ENCODE data around the gene OR4F15.

The OR4F15 gene

GRCh38 chr15:101804941-101805340 is 7.1 kb upstream of the OR4F15 start:
- DNase-seq, result no peak

GRCh38 chr15:101805605-101806345 is 6.2 kb upstream of the OR4F15 start:
- DNase-seq, result no peak

GRCh38 chr15:101807345-101807945 is 4.6 kb upstream of the OR4F15 start:
- no peak for DNase-seq

GRCh38 chr15:101808201-101808600 is 3.8 kb upstream of the OR4F15 start:
- DNase-seq, result no peak

GRCh38 chr15:101810456-101810855 is 1.5 kb upstream of the OR4F15 start:
- DNase-seq, result no peak

- no peak for DNase-seq
Measured at GRCh38 chr15:101810876-101811275, 1.1 kb upstream of the OR4F15 start.

- DNase-seq, result no peak
Measured at GRCh38 chr15:101813803-101814534, 2.0 kb downstream of the OR4F15 start.

- no peak for DNase-seq
Measured at GRCh38 chr15:101820781-101821180, 8.8 kb downstream of the OR4F15 start.

GRCh38 chr15:101827257-101827656 is 15.3 kb downstream of the OR4F15 start:
- no peak for DNase-seq

GRCh38 chr15:101828774-101829173 is 16.8 kb downstream of the OR4F15 start:
- DNase-seq, result no peak

GRCh38 chr15:101841656-101842055 is 29.7 kb downstream of the OR4F15 start:
- no peak for DNase-seq

GRCh38 chr15:101844916-101845315 is 32.9 kb downstream of the OR4F15 start:
- DNase-seq, result no peak

- no peak for DNase-seq
Measured at GRCh38 chr15:101852356-101852755, 40.4 kb downstream of the OR4F15 start.

All from left hindlimb (tissue), 1 donor.